DMS114 treated with DMSO at 0.1 percent for 48 hours (cell line): ENCODE results near the gene PCK1.

ENCODE experiments used
- DNase-seq: peaks from one replicate; lab custom pipeline; 2025; ENCODE audit not compliant: unreplicated experiment; lab: John Stamatoyannopoulos, UW

Gene PCK1

DNA sequence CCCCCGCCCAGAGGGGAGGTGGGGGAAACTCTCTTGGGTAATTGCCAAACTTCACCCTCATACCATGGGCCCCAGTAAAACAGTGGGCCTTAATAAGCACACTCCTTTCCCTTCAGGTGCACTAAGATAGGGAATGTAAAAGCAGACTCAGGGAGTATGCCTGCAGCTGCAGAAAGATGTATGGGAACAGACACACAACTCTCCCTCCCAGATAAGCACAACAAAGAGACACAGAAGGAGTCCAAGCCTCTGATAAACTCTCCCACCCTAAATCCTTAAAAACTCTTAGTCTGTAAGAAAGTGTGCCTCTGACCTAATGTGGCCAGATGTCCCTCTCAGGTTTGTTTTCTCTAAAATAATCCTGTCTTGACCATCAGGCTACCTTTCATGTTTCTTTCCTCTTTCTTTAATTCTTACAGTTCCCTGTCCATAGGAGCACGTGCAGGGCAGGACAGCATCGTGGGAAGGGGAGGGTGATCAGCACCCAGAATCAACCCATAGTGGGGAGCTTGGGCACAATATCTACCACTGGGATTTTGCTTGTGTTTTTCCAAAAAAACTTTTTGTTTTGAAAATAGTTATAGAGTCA lies 24.7 kb upstream of the PCK1 start:
- DNase-seq, result no peak

DNA sequence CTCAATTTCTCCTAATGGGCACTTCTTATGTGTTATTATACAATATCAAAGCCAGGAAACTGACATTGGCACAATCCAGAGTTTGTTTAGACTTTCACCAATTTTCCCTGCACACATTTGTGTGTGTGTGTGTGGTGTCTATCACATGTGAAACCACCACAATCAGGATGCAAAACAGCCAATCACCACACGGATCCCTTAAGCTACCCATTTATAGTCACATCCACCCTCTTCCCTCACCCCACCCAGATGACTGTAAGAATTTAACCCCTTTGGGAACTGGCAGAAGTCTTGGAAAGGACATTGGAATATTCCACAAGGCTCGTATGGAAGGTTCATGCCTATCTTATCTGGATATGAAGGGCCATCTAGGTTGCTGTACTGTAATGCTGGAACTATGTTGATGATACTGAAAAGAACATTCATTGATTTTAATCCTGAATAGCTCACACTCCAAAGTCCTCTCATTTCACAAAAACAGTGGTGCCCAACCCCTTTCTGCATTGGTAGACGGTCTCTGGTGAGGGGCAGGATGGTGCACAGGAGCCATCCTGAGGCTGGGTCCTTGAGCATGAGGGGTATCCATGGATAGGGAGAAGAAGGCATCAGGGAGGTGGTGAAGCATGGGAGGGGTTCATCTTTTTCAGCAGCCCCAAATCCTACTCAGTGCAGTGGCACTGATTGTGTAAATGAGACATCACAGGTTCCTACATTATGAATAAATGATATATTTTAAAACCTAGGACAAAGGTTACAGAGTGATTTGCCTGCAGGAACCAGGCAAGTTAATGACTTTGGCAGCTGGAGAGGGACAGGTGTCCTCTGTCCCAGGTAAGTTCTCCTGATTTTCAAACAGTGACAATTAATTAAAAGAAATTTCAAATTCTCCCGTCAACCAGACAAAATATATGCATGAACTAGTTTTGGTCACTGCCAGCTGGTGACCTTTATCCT lies 23.9 kb upstream of the PCK1 start:
- no peak for DNase-seq

DNA sequence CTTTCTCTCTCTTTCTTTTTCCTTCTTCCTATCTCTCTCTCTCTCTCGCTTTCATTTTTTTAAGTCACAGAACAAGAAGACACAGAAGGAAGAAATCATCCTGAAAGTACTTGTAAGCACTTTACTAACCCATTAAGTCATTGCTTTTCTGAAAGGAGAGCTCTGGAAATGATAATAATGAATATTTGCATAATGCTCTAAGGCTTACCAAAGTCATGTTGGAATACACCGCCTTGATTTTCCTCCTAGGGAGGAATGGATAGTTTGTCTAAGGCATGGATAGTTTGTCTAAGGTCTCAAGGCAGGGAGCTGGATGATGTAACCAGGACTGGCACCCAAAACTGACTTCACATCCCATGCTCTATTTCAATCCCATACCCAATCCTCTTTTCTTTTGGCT lies 23.1 kb upstream of the PCK1 start:
- no peak for DNase-seq

DNA sequence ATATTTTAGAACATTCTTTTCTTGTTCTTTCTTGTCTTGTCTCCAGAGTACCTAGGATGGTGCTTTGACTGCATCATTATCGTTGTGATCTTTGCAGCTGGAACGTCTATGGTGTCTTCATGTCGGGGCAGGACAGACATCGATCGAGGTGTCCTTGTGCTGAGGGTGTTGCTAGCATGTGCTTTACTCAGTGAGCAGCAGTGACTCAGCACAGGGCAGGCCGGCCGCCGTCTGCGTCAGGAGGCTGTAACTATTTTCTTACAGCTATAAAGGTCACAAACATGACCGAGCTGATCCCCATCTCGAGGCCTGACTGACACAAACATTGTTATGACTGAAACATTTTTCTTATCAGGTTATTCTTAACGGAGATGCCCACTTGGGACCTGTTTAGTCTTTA lies 21.0 kb upstream of the PCK1 start:
- no peak for DNase-seq

DNA sequence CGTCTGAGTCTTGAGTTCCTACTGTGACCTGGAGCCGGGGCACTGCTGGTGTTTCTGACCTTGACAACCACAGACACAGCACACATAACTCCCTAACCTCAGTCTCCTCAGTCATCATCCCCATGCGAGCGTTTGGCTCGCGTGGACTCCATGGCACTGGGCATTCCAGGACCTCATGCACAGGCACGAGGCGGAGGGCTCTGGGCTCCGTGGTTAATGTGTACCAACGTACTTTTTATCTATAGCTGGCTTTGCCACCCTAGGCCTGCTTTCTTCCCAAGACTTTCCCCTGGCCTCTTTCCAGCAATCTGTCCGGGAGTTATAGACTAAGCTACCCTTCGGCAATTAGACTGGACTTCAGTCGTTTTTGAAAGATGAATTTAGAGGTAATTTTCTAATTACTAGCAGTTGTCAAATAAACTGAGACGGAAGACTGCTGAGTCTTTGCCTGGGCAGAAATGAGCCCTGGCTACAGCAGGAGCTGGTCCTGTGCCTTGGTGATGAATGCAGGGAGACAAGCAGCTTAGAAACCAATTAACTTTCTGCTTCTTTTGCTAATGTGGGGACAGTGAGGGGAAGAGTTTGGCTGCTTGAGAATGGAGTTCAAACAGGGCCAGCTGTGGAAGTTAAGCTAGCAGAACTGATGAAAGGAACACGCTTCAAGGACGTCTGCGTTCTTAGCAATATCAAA lies 19.9 kb upstream of the PCK1 start:
- no peak for DNase-seq

DNA sequence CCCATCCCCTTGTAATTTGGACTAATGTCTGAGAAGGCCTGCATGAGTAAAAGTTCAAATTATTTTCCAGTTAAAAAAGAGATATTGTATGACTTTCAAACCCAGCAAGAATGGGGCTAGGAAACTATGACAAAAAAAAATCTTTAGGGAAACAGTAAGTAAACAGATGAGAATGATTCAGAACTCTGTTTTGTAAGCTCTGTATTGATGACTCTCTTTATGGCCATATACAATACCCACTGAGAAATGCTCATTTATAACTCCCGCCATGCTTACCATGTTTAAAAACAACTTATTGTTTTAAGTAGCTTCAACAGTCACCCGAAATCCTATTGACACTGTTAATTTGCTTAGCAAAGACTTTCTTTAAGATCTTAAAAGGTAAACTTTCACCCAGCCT lies 17.2 kb upstream of the PCK1 start:
- no peak for DNase-seq

DNA sequence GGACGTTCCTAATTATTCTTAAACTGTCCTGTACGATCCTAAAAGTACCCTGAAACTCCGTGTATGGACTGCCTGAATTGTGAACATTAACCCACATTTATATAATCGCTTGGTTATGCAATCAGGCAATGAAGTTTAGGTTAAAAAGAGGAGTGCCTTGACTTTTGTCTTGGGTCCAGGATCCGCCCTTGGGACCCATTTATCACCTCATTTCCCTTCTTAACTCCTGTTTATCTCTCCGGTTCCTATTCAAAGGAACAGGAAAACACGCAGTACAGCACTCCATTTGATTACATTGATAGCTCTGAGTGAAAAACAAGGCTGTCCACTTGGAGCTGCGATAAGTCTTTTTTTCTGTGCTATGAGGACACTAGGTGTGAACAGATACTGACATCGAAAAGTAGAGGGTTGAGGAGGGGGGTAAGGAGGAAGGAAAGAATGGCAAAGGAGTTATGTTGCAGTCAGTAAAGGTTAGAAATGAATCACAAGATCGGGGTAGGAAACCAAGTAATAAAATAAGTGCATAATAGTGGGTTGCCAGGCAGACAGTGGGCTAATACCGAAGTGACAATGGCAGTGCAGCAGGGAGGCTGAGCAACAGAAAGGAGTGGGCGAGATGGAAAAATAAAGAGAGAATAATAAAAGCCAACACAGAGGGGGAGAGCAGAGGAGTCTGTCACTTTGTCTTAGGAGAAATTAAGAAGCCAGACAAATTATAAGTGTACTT lies 15.9 kb upstream of the PCK1 start:
- DNase-seq, result no peak

DNA sequence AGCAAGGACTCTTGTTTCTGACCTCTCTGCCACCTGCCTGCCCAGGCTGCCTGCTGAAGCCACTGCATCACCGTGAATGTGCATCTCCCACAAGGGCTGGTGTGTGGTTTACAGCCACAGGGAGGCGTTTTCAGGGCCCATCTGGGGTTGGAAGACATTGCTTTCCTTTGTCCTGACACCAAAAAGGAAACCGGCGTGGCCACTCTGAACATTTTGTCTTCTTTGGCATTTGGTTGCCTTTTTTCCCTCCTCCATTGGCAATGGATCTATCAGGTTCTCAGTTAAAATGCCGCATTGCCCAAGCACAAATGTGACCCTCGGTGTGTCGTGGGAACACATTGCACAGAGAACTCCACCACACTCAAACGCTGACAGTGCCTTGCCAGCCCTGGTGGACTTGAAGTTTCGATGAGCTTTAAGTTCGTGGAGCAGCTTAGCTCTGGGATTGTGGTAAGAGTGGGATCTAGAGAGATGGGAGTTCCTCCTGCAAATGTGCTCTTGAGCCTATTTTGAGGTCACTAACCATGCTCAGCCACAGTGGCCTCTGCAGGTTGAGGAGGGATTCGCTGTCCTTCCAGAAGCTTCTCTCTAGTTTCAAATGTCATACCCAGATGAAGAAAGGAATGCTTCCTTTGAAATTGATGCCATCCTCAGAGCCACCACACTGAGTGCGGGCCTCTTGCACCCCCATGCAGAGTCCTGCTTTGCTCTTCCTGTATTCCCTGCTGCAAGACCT lies 14.8 kb upstream of the PCK1 start:
- no peak for DNase-seq

DNA sequence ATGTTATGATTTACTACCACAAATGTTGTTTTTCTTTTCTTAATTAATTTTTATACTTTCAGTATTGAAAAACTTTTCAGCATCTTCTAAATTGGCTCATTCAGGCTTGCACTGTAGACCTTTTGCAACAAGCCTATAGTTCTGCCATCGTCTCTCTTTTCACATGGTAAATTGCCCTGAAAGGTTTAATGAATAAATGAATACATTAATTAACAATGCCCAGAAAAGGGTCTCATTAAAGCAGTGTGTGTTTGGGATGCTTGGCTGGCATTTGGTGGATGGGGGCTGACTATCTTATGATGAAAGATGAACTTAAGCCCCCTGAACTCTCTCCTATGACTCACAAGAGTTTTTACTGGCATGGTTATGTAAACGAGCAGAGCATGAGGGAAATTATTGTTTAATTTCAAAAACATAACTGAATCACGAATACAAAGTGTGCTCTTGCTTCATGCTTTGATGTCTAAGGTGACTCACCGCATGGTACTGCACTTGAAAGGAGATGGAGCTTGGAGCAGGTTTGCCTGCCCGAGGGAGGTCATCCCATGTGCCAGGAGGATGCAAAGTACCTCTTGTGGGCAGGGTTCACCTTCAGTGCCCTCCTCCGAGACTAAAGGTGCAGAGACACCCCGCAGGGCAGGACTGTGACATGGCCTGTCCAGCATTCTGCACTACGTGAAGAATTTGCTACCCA lies 13.8 kb upstream of the PCK1 start:
- no peak for DNase-seq

DNA sequence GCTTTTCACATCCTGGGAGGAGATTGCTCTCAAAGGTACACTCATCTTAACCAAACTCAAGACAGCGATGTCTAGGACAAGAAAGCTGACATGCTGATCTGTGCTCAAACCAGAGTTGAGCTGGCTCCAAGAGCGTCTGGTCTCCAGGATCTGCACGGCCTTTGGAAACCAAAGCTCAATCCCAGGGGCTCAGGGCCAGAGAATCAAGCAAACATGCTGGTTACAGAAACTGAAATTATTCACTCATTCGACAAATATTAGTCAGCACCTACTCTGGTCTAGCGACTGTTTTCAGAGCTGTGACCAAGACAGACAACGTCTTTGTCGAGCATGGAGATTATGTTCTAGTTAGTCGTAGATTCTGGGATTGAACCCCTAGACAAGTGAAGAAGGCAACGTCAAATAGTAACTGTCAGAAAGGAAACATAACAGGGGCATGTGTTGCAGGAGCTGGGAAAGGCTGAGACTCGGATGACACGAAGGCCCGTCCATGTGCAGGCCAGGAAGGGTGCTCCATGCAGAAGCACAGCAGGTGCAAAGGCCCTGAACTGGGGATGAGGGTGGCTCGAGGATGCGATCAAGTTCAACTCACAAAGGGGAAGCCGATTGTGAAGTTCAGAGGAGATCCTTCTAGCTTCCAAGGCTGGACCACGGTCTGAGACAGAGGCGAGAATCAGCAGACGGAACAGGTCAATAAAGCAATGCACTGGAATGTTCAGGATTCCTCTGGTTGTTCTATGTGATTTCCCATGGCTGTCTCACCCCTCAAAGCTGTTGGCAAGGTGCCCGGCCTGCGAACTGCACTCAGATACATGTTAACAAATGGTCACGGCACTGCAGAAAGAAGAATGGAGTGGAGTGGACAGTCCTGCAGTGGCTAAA lies 12.5 kb upstream of the PCK1 start:
- no peak for DNase-seq

DNA sequence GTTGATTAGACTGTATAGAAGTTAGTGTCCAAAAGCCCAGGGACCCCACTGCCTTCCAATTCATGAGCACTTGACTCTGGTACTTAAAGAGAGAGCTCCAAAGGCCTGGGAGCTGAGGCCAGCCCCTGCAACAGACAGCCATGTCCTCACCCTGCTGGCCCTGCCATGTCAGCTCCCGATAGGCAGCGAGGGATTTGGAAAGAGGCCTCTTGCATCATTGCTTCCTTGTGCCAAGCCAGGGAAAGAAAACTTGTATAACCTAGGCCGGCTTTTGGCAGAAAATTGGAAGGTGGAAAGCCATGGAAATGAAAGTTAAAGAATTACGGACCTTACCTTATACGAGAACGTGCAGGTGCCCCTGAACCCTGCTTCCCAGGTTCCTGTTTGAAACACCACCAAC lies 8.4 kb upstream of the PCK1 start:
- DNase-seq, result no peak

DNA sequence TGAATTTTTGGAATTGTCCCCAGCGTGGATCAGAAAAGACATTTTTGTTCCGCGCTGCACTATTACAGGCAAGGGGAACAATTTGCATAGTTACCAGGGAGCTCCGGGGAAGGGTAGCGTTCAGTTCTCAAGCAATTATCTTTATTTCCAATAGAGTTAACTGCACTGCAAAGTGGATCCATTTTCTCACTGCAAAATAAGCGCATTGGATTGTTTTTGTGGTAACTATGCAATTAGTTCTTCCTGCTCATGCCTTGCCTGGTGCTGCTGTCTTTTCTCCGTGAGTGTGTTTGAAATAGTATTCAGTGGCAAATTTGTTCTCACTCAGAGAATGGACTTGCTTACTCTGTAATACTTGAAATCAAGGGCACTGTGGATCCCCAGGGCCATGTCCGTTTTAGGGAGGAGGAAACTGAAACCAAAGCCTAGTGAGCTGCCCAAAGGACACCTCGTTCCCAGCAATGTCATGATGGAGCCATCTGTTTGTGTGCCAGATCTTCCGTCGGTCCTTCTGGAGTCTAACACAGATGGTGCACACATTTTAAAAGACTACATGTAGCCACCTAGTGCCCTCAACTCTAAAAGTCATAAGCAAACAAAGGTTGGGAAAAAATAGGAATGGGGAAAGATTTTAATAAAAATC lies 7.4 kb upstream of the PCK1 start:
- DNase-seq, result no peak

DNA sequence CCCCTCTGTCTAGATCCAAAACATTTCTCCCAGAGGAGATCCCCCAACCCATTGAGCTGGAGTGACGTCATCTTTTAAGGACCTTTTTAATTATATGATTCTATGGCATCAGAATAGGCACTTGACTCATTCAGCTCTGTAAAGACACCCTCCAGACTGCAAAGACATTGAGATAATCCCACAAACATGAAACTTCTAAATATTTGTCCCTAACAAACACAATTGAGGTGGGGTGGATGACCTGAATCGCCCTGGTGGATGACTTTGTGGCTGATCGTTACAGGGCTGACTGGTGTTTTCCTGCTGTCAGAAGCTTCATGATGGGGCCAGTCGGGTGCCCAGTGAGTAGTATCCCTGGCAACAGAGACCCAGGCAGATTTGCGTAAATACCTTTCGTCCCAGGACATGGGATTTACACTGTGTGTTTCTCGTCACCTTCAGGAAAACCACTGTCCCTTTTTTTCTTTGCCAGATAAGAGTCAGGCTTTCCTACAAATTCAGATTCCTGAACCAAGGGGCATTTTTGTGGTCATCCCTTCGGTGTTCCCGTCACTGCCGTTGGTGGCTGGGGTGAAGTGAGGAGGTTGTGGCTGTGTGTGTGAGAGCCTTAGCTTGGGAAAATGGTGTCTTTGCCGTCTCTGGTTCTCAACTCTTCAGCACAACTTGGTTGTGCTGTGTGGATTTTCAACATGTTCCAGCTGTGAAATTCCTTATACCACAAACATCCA lies 5.3 kb upstream of the PCK1 start:
- no peak for DNase-seq

DNA sequence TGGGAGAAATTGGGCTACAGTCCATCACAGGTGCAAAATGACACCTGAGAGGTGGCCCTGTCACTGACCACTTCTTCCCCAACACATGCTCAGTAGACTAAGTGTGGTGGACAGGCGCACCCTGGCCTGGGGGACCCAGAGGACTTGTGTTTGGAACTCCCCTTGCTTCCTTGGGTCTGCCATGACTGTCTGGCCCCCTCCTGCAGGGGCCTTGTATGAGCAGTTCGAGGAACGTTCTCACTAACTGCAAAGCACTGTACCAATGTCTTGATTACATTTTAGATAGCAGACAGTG lies 4.0 kb upstream of the PCK1 start:
- DNase-seq, result no peak

DNA sequence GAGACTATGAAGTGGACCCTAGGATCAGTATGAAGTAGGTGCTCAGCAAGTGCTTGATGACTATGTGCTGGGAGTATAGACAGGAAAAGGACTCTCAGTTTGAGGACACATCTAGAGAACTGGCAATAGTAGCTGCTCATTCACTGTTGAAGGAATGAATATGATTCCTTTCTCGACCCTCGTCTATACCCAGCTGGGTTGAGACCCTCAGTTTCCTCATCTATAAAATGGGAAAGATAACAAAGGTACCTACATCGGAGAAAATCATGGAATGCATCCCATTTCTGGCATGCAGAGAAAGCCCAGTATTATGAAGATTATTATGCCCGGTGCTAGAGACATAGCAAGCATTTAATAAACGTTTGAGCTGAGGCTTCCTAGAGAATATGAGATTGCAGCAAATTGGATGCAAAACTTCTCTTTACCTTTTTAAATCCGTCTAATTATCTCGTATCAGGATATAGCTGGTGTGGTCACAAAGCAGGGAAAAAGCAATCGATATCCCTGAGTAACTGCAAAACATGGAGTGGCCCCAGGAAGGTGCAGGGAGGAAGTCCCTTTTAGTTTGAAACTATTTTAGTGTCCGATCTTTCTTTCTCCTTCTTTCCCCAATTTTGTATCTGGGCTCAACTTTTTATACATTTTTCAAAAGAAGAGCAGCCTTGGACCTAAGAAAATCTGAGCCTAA lies 2.8 kb upstream of the PCK1 start:
- no peak for DNase-seq

DNA sequence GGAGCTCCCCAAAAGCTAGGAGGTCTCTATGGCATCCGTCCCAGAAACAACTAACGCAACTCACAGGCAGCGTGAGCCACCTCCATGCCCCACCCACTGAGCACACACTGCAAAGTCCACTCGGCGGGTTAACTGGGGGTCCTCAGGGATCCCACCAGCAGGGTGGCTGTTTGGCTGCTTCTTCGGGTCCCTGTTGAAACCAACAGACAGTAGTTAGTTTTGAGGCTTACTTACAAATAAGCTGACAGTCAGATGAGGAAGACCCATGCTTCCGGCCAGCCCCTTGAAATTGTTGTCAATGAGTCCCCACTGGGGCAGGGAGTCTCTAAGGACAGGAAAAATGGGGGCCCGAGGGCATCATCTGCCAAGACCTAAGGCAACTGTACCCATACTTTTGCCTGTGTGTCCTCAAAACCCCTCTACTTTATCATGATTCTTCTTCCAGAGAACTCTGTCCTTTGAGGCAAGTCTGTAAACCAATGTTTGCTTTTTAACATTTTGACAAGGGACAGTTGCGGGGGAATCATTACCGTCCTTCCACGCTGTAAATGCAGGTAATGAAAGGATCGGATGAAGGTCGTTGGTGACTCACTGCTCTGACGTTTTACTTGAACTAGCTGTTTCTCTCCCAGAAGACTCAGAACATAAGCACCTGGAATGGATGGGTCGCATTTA lies 2.2 kb upstream of the PCK1 start:
- no peak for DNase-seq

DNA sequence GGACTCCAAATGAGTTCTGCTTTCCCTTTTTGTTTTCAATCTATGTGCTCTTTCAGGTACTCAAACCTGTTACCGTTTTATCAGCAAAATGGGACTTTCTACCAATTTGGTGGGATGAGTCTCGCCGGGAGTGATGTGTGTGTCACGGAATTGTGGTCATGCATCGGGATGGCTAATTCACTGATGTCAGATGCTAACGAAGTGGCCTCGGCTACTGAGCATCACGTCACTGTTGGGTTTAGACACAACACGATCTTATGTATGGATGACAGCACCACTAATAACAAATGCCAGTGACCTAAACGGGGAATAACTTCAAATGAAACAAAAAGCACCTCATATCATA lies 1.6 kb upstream of the PCK1 start:
- DNase-seq, result no peak
